ENCODE results near the gene PRSS36.

GRCh38 chr16:31130336-31130891, 19.5 kb downstream of the PRSS36 start:
- TF ChIP-seq ZNF274 (IDR thresholded peaks at IDR 0.05; ENCODE audit: low read length) (no peak), ZNF274 (tag by site-specific recombination; IDR thresholded peaks at IDR 0.05; ENCODE audit: borderline replicate concordance) (no peak), CTCF (tag by site-specific recombination; IDR thresholded peaks at IDR 0.05) (no peak)
